ENCODE measurements around the gene PAPPA. TPM values are rescaled to one million over a fixed set of nuclear protein-coding genes. Genes with fewer than 3 reads are reported as not detected.

The PAPPA gene
- total RNA-seq, 2 donors from 2014 or later: 1.8 to 5.7 TPM

- H3K4me1 ChIP-seq: no peaks in the 10 kb centered on the region
- TF ChIP-seq CTCF (IDR thresholded peaks at IDR 0.05): no peak
- no peaks in the 10 kb centered on the region for H3K9me3 ChIP-seq
These were observed 268.8 kb downstream of the PAPPA start for GRCh38 chr9:116422119-116422979.

DNA sequence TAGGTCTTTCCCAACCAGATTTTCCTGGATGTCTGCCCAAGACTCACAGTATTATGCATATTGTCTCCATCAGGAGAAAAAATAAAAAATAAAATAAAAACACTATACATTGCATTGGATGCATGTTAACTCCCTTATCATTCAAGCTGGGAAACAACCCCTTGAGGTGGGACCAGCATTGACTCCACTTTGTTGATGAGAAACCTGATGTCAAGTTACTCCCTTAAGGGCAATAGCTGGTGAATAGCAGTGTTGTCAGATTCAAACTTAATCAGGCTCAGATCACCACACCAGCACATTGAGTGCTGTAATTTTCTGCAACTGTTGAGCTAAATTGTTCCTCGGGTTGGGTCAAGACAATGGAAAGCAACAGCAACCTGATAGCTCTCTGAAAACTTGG, 269.6 kb downstream of the PAPPA start:
- Histone ChIP-seq H3K36me3 (no peaks in the 10 kb centered on the region), H3K27me3 (no peaks in the 10 kb centered on the region), H3K4me1 (no peaks in the 10 kb centered on the region), H3K27ac (no peak overlapping the region), H3K9me3 (no peaks in the 10 kb centered on the region), H3K4me3 (no peak overlapping the region)
- TF ChIP-seq CTCF (IDR thresholded peaks at IDR 0.05): no peak
- DNase-seq (ENCODE audit: low spot score): no peak

More at GRCh38 chr9:116422119-116422979, 268.8 kb downstream of the PAPPA start:
- Histone ChIP-seq H3K4me3 (no peak overlapping the region), H3K36me3 (no peaks in the 10 kb centered on the region), H3K27me3 (no peaks in the 10 kb centered on the region), H3K27ac (no peak overlapping the region)
- no peak for DNase-seq (ENCODE audit: low spot score)

DNA sequence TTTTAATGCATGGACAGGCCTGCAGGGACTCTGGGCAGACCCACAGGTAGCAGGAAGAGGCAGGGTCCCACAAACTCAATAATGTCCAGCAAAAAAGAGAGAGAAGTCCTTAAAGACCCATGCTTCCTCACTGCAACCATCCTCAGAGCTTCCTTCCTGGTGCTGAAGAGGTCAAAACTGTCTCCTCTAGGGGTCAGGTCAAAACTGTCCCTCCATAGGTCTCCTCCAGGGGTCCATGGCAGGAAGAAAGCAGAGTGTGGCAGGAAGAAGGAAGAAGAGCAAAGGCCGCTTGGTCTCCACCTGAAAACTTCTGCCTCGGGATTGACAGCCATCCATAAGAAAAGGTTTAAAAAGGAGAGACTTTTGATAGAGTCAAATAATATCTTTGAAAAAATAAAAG, 271.7 kb downstream of the PAPPA start:
- no peak for TF ChIP-seq CTCF (IDR thresholded peaks at IDR 0.05)
- DNase-seq (ENCODE audit: low spot score): no peak
- H3K27me3 ChIP-seq: no peaks in the 10 kb centered on the region
- H3K9me3 ChIP-seq: no peaks in the 10 kb centered on the region
- no peaks in the 10 kb centered on the region for H3K36me3 ChIP-seq
- no peak overlapping the region for H3K27ac ChIP-seq
- H3K4me1 ChIP-seq: no peaks in the 10 kb centered on the region
- no peak overlapping the region for H3K4me3 ChIP-seq

DNA sequence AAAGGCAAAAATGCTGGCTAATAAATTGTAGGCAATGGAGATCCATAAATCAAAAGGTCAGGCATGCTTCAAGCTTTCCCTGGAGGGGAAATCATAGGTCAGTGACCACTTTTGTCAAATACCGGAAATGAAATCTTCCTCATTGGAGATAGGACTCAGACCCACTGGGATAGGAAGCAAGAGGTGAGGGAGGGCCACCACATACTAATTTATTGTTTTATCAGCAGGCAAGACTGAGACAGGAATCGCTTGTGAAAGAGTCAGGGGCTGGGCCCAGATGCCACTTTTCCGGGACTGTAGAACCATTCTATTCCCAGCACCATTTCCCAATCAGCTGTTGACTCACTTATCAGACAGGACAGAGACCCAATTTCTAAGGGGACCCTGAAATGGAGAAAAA, 277.3 kb downstream of the PAPPA start:
- Histone ChIP-seq H3K36me3 (no peaks in the 10 kb centered on the region), H3K4me1 (no peaks in the 10 kb centered on the region), H3K4me3 (no peak overlapping the region), H3K27ac (no peak overlapping the region), H3K27me3 (no peaks in the 10 kb centered on the region), H3K9me3 (no peaks in the 10 kb centered on the region)
- TF ChIP-seq CTCF (IDR thresholded peaks at IDR 0.05): no peak
- no peak for DNase-seq (ENCODE audit: low spot score)

DNA sequence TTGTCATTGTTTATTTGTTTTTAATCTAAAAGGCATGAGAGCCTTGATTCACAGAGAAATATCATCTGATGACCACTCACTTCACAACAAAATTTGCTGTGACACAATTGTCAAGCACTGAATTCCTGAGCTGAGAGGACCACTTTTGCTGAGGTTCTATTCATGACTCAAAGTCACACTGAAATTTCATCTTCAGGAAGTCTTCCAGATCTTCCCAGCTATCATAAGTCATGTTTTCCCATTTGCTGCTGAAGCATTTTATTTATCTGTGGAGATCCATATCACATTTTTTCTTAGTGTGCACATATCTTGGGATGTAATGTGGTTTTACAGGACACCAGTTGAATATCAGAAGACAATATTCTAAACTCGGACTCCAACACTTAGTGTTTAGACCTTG, 278.5 kb downstream of the PAPPA start:
- Histone ChIP-seq H3K9me3 (no peaks in the 10 kb centered on the region), H3K36me3 (no peaks in the 10 kb centered on the region), H3K4me1 (no peaks in the 10 kb centered on the region), H3K27me3 (no peaks in the 10 kb centered on the region), H3K27ac (no peak overlapping the region), H3K4me3 (no peak overlapping the region)
- no peak for DNase-seq (ENCODE audit: low spot score)
- no peak for TF ChIP-seq CTCF (IDR thresholded peaks at IDR 0.05)

- no peak for DNase-seq (ENCODE audit: low spot score)
- H3K9me3 ChIP-seq: no peaks in the 10 kb centered on the region
- H3K27ac ChIP-seq: no peak overlapping the region
- no peaks in the 10 kb centered on the region for H3K36me3 ChIP-seq
- no peak for TF ChIP-seq CTCF (IDR thresholded peaks at IDR 0.05)
- no peak overlapping the region for H3K4me3 ChIP-seq
- H3K27me3 ChIP-seq: no peaks in the 10 kb centered on the region
- no peaks in the 10 kb centered on the region for H3K4me1 ChIP-seq
These were observed 280.7 kb downstream of the PAPPA start for GRCh38 chr9:116434314-116434713.
